ENCODE results near the gene MLYCD. TPM values are rescaled to one million over a fixed set of nuclear protein-coding genes. Genes with fewer than 3 reads are reported as not detected.

Gene MLYCD
- total and polyA plus RNA-seq, 2 experiments from 2014 or later: 3.2 to 7.2 TPM

DNA sequence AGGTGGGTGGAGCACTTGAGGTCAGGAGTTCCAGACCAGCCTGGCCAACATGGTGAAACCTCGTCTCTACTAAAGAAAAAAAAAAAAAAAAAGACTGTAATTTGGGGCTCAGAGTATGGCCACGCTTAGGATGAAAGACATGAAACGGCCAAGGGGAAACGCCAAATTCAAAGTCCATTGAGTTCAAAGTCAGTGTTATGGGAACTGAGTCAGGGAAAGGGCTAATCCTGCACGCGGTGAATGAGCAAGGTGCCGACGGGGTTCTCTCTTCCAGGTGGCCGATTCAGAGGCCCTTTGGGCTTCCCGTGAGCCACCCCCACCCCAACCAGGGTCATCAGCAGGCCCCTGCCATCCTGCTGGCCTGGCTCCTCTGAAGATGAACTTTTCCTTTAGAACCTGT is 46.7 kb downstream of the MLYCD start:
- no peaks in the 10 kb centered on the region for H3K9me2 ChIP-seq (ENCODE audit: insufficient read depth)
- no peak overlapping the region for H3K4me2 ChIP-seq
- Mint-ChIP-seq H3K9me3 (peaks cover 9% of the 10 kb centered on the region), H3K27ac (no peak overlapping the region), H3K4me1 (peaks cover under 1% of the 10 kb centered on the region), H3K36me3 (ENCODE audit: low read depth) (peaks cover 4% of the 10 kb centered on the region; the same call in 2 of the 3 replicates), H3K27me3 (ENCODE audit: insufficient read depth, low read depth, poor library complexity) (peaks cover 24% of the 10 kb centered on the region), H3K4me3 (no peak overlapping the region)
- DNase-seq (ENCODE audit: low spot score) (no peak), ATAC-seq (no peak)
- no peaks in the 10 kb centered on the region; the same call in 1 of the 2 replicates for H4K20me1 ChIP-seq (replicated peaks; ENCODE audit: insufficient read depth)
- H2AFZ ChIP-seq: no peak overlapping the region
- H3K27me3 ChIP-seq (ENCODE audit: insufficient read depth): no peaks in the 10 kb centered on the region
- no peaks in the 10 kb centered on the region for H3K36me3 ChIP-seq (ENCODE audit: insufficient read depth)
- H3K4me1 ChIP-seq (ENCODE audit: insufficient read depth): no peaks in the 10 kb centered on the region
- H3F3A ChIP-seq (replicated peaks; ENCODE audit: low read depth): peaks cover 9% of the 10 kb centered on the region; the same call in 1 of the 2 replicates
- H3K27ac ChIP-seq (ENCODE audit: low read depth): no peak overlapping the region
- TF ChIP-seq JUNB (IDR thresholded peaks at IDR 0.05; ENCODE audit: unreplicated experiment): no peak
- no peak for TF ChIP-seq STAT1 (IDR thresholded peaks at IDR 0.05; ENCODE audit: unreplicated experiment)
- TF ChIP-seq POLR2AphosphoS5 (IDR thresholded peaks at IDR 0.05; ENCODE audit: low read depth): no peak
- TF ChIP-seq EZH2 (IDR thresholded peaks at IDR 0.05; ENCODE audit: low read depth, unreplicated experiment): no peak
- TF ChIP-seq, protein P1, sequence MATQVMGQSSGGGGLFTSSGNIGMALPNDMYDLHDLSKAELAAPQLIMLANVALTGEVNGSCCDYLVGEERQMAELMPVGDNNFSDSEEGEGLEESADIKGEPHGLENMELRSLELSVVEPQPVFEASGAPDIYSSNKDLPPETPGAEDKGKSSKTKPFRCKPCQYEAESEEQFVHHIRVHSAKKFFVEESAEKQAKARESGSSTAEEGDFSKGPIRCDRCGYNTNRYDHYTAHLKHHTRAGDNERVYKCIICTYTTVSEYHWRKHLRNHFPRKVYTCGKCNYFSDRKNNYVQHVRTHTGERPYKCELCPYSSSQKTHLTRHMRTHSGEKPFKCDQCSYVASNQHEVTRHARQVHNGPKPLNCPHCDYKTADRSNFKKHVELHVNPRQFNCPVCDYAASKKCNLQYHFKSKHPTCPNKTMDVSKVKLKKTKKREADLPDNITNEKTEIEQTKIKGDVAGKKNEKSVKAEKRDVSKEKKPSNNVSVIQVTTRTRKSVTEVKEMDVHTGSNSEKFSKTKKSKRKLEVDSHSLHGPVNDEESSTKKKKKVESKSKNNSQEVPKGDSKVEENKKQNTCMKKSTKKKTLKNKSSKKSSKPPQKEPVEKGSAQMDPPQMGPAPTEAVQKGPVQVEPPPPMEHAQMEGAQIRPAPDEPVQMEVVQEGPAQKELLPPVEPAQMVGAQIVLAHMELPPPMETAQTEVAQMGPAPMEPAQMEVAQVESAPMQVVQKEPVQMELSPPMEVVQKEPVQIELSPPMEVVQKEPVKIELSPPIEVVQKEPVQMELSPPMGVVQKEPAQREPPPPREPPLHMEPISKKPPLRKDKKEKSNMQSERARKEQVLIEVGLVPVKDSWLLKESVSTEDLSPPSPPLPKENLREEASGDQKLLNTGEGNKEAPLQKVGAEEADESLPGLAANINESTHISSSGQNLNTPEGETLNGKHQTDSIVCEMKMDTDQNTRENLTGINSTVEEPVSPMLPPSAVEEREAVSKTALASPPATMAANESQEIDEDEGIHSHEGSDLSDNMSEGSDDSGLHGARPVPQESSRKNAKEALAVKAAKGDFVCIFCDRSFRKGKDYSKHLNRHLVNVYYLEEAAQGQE (IDR thresholded peaks at IDR 0.05; ENCODE audit: unreplicated experiment): no peak
- TF ChIP-seq, protein P2, sequence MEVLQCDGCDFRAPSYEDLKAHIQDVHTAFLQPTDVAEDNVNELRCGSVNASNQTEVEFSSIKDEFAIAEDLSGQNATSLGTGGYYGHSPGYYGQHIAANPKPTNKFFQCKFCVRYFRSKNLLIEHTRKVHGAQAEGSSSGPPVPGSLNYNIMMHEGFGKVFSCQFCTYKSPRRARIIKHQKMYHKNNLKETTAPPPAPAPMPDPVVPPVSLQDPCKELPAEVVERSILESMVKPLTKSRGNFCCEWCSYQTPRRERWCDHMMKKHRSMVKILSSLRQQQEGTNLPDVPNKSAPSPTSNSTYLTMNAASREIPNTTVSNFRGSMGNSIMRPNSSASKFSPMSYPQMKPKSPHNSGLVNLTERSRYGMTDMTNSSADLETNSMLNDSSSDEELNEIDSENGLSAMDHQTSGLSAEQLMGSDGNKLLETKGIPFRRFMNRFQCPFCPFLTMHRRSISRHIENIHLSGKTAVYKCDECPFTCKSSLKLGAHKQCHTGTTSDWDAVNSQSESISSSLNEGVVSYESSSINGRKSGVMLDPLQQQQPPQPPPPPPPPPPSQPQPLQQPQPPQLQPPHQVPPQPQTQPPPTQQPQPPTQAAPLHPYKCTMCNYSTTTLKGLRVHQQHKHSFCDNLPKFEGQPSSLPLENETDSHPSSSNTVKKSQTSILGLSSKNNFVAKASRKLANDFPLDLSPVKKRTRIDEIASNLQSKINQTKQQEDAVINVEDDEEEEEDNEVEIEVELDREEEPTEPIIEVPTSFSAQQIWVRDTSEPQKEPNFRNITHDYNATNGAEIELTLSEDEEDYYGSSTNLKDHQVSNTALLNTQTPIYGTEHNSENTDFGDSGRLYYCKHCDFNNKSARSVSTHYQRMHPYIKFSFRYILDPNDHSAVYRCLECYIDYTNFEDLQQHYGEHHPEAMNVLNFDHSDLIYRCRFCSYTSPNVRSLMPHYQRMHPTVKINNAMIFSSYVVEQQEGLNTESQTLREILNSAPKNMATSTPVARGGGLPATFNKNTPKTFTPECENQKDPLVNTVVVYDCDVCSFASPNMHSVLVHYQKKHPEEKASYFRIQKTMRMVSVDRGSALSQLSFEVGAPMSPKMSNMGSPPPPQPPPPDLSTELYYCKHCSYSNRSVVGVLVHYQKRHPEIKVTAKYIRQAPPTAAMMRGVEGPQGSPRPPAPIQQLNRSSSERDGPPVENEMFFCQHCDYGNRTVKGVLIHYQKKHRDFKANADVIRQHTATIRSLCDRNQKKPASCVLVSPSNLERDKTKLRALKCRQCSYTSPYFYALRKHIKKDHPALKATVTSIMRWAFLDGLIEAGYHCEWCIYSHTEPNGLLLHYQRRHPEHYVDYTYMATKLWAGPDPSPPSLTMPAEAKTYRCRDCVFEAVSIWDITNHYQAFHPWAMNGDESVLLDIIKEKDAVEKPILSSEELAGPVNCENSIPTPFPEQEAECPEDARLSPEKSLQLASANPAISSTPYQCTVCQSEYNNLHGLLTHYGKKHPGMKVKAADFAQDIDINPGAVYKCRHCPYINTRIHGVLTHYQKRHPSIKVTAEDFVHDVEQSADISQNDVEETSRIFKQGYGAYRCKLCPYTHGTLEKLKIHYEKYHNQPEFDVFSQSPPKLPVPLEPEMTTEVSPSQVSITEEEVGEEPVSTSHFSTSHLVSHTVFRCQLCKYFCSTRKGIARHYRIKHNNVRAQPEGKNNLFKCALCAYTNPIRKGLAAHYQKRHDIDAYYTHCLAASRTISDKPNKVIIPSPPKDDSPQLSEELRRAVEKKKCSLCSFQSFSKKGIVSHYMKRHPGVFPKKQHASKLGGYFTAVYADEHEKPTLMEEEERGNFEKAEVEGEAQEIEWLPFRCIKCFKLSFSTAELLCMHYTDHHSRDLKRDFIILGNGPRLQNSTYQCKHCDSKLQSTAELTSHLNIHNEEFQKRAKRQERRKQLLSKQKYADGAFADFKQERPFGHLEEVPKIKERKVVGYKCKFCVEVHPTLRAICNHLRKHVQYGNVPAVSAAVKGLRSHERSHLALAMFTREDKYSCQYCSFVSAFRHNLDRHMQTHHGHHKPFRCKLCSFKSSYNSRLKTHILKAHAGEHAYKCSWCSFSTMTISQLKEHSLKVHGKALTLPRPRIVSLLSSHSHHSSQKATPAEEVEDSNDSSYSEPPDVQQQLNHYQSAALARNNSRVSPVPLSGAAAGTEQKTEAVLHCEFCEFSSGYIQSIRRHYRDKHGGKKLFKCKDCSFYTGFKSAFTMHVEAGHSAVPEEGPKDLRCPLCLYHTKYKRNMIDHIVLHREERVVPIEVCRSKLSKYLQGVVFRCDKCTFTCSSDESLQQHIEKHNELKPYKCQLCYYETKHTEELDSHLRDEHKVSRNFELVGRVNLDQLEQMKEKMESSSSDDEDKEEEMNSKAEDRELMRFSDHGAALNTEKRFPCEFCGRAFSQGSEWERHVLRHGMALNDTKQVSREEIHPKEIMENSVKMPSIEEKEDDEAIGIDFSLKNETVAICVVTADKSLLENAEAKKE (CRISPR knock-in tag; IDR thresholded peaks at IDR 0.05): no peak
- TF ChIP-seq EZH2phosphoT487 (IDR thresholded peaks at IDR 0.05; ENCODE audit: unreplicated experiment): no peak
- no peak for TF ChIP-seq ZNF331 (CRISPR knock-in tag; IDR thresholded peaks at IDR 0.05; ENCODE audit: low read depth)
- TF ChIP-seq, protein P3, sequence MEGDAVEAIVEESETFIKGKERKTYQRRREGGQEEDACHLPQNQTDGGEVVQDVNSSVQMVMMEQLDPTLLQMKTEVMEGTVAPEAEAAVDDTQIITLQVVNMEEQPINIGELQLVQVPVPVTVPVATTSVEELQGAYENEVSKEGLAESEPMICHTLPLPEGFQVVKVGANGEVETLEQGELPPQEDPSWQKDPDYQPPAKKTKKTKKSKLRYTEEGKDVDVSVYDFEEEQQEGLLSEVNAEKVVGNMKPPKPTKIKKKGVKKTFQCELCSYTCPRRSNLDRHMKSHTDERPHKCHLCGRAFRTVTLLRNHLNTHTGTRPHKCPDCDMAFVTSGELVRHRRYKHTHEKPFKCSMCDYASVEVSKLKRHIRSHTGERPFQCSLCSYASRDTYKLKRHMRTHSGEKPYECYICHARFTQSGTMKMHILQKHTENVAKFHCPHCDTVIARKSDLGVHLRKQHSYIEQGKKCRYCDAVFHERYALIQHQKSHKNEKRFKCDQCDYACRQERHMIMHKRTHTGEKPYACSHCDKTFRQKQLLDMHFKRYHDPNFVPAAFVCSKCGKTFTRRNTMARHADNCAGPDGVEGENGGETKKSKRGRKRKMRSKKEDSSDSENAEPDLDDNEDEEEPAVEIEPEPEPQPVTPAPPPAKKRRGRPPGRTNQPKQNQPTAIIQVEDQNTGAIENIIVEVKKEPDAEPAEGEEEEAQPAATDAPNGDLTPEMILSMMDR (conservative IDR thresholded peaks at IDR 0.05; ENCODE audit: low read depth in 2 of 2): no peak
- TF ChIP-seq NANOG (IDR thresholded peaks at IDR 0.05; ENCODE audit: borderline replicate concordance): no peak
- no peak for TF ChIP-seq CREB1 (CRISPR knock-in tag; IDR thresholded peaks at IDR 0.05; ENCODE audit: low read depth)
- TF ChIP-seq, protein P4, sequence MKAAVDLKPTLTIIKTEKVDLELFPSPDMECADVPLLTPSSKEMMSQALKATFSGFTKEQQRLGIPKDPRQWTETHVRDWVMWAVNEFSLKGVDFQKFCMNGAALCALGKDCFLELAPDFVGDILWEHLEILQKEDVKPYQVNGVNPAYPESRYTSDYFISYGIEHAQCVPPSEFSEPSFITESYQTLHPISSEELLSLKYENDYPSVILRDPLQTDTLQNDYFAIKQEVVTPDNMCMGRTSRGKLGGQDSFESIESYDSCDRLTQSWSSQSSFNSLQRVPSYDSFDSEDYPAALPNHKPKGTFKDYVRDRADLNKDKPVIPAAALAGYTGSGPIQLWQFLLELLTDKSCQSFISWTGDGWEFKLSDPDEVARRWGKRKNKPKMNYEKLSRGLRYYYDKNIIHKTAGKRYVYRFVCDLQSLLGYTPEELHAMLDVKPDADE (IDR thresholded peaks at IDR 0.05): no peak
- TF ChIP-seq ZNF114 (CRISPR knock-in tag; IDR thresholded peaks at IDR 0.05): no peak
- no peak overlapping the region for H3K4me3 ChIP-seq
- H3K79me2 ChIP-seq (replicated peaks; ENCODE audit: insufficient read depth): no peaks in the 10 kb centered on the region

All from GM23338 (cell line).